Ramos (cell line): ENCODE measurements around the gene AGL.
"Not testable (repeated sequence)": the region's sequence is repeated elsewhere in the genome, so short reads cannot be mapped to it uniquely, and the experiment has no call there.

ENCODE experiments used
- in situ Hi-C: fragments of 300-500 bp; cut with MboI; formaldehyde crosslinking; loops from one replicate; pipeline ENCODE4 v1.14.3; 2022; ENCODE audit warnings: low sequenced_read_pairs; ENCODE audit not compliant: unreplicated experiment

Gene AGL

GRCh38 chr1:99970713-99971255 is 120.6 kb downstream of the AGL start:
- in situ Hi-C loops: no loop called here

GRCh38 chr1:99972066-99972465 is 121.9 kb downstream of the AGL start:
- in situ Hi-C loops: not testable (repeated sequence)
